ENCODE results near the gene TMEM266.

TMEM266 gene

GRCh38 chr15:76108021-76108723 is 48.4 kb downstream of the TMEM266 start:
- H3K27ac ChIP-seq: no peak overlapping the region
- TF ChIP-seq, protein P1, sequence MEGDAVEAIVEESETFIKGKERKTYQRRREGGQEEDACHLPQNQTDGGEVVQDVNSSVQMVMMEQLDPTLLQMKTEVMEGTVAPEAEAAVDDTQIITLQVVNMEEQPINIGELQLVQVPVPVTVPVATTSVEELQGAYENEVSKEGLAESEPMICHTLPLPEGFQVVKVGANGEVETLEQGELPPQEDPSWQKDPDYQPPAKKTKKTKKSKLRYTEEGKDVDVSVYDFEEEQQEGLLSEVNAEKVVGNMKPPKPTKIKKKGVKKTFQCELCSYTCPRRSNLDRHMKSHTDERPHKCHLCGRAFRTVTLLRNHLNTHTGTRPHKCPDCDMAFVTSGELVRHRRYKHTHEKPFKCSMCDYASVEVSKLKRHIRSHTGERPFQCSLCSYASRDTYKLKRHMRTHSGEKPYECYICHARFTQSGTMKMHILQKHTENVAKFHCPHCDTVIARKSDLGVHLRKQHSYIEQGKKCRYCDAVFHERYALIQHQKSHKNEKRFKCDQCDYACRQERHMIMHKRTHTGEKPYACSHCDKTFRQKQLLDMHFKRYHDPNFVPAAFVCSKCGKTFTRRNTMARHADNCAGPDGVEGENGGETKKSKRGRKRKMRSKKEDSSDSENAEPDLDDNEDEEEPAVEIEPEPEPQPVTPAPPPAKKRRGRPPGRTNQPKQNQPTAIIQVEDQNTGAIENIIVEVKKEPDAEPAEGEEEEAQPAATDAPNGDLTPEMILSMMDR (IDR thresholded peaks at IDR 0.05): no peak
- TF ChIP-seq ZFX (IDR thresholded peaks at IDR 0.05; ENCODE audit: borderline replicate concordance): no peak

GRCh38 chr15:76109046-76109445 is 49.3 kb downstream of the TMEM266 start:
- TF ChIP-seq, protein P1 (IDR thresholded peaks at IDR 0.05): no peak
- no peak for TF ChIP-seq ZFX (IDR thresholded peaks at IDR 0.05; ENCODE audit: borderline replicate concordance)

GRCh38 chr15:76114561-76114960 is 54.8 kb downstream of the TMEM266 start:
- H3K27ac ChIP-seq: no peak overlapping the region
- TF ChIP-seq, protein P1 (IDR thresholded peaks at IDR 0.05): no peak
- no peak for TF ChIP-seq ZFX (IDR thresholded peaks at IDR 0.05; ENCODE audit: borderline replicate concordance)

More at GRCh38 chr15:76109046-76109445, 49.3 kb downstream of the TMEM266 start:
- no peak overlapping the region for H3K27ac ChIP-seq

DNA sequence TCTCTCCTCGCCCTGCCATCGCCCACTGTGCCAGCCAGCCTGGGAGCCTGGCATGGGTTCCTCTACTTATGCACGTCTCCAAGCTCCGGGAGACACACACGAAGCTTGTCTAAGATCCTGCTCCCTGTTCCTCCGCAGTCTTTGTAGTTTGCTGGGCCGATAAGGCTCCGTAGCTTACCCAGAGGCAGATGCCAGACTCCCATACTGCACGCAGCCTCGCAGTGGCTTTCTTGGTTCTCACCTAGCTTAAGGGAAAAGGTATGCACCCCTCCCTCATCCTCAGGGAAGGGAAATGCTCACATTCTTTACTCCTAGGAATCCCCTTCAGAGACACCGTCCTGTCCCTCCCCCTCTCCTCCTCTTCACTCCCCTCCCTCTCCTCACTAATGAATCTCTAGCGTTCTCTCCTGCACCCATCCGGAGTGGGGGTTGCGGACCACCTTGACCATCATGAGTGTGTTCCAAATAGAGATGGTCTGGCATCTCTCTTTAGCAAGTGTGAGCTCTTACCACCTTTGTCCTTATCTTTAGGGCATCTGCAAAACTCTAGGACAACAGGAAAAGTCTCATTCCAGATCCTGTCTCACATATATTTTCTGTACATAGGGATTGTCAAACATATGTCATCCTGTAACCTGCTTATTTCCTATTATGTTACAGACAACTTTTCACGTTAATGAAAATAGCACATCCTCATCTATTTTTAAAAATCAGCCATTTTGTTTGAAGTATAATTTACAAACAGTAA is 56.5 kb downstream of the TMEM266 start:
- no peak overlapping the region for H3K27ac ChIP-seq
- TF ChIP-seq ZFX (IDR thresholded peaks at IDR 0.05; ENCODE audit: borderline replicate concordance): no peak
- TF ChIP-seq, protein P1 (IDR thresholded peaks at IDR 0.05): no peak

GRCh38 chr15:76117181-76117580 is 57.4 kb downstream of the TMEM266 start:
- TF ChIP-seq, protein P1 (IDR thresholded peaks at IDR 0.05): no peak
- no peak for TF ChIP-seq ZFX (IDR thresholded peaks at IDR 0.05; ENCODE audit: borderline replicate concordance)
- H3K27ac ChIP-seq: no peak overlapping the region

DNA sequence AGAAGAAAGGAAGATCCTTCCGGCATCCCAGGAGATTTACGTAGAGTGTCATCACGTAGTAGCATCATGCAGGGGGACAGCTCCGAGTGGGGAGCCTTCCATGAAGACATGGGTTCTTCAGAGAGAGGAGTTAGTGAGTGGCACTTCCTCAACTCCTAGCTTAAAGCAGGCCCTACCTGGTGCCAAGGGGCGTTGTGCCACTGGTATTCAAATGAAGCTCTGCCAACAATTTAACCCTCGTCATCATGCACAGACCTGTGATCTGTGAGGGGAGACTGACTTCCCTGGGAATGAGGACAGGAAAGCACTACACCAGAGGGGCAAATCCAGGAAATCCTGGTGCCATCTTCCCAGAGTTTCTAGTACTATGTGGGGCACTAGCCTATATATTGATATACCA is 59.0 kb downstream of the TMEM266 start:
- no peak for TF ChIP-seq ZFX (IDR thresholded peaks at IDR 0.05; ENCODE audit: borderline replicate concordance)
- TF ChIP-seq, protein P1 (IDR thresholded peaks at IDR 0.05): no peak
- H3K27ac ChIP-seq: no peak overlapping the region

DNA sequence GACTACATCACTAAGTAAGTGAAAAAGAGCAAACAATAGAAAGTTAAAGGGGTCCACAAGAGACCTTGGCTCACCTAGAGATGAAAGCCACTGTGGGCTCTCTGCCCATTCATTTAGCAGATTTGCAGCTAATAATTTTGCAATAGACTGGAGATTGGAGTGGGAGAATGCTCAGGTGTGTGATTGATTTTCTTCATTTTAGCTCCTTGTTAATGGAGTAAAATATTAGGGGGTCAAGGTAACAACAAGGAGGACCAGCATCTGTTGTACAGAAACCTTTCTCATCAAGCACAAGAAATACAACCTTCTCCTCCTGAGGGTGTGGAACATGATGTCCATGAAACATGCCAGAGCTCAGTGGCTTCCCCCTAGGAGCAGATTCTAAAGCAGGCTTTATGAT is 63.2 kb downstream of the TMEM266 start:
- H3K27ac ChIP-seq: no peak overlapping the region
- no peak for TF ChIP-seq ZFX (IDR thresholded peaks at IDR 0.05; ENCODE audit: borderline replicate concordance)
- TF ChIP-seq, protein P1 (IDR thresholded peaks at IDR 0.05): no peak

All from 22Rv1 (cell line).